IPS-NIHi11 (cell line): ENCODE measurements around the gene NBDY.
"Not testable (repeated sequence)": the region's sequence is repeated elsewhere in the genome, so short reads cannot be mapped to it uniquely, and the experiment has no call there.

Experiments
- DNase-seq: peaks from one replicate; pipeline ENCODE4 v3.0.0; 2012; ENCODE audit warnings: mixed read lengths, low spot score

The NBDY gene

GRCh38 chrX:56764153-56764974, 35.3 kb downstream of the NBDY start:
- DNase-seq, result peak; percentile 49

- no peak for DNase-seq
These were observed 36.1 kb downstream of the NBDY start for GRCh38 chrX:56764975-56765791.

DNA sequence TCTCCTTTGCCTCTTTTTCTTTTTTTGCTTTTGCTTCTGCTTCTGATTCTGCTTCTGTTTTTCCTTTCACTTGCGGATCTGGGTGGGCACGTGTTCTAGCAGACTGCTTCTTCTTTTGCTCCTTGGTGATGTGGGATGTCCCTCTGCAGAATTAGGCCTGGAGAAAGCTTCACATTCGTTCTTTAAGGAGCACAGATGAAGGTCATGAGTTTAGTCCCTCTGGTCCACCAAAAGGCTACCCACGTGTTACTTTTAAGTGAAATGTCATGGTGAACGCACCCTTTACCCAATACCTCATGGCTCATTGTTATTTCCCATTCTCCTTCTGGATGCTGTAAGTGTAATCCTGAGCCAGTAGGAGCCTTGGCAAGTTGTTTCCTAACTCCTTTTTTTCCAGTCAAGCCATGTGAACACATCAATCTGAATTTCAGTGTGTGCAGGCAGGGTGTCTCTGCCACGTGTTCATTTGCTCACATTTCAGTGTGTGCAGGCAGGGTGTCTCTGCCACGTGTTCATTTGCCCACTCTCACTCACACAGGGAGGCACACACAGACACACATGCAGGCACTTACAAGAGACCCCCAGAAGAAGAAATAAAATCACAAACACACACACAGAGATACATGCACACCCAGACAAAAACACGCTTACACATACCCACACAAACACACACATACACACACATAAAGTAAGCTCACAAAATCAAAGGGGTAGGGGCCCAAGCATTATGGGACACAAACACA, 36.9 kb downstream of the NBDY start:
- DNase-seq, result no peak

DNA sequence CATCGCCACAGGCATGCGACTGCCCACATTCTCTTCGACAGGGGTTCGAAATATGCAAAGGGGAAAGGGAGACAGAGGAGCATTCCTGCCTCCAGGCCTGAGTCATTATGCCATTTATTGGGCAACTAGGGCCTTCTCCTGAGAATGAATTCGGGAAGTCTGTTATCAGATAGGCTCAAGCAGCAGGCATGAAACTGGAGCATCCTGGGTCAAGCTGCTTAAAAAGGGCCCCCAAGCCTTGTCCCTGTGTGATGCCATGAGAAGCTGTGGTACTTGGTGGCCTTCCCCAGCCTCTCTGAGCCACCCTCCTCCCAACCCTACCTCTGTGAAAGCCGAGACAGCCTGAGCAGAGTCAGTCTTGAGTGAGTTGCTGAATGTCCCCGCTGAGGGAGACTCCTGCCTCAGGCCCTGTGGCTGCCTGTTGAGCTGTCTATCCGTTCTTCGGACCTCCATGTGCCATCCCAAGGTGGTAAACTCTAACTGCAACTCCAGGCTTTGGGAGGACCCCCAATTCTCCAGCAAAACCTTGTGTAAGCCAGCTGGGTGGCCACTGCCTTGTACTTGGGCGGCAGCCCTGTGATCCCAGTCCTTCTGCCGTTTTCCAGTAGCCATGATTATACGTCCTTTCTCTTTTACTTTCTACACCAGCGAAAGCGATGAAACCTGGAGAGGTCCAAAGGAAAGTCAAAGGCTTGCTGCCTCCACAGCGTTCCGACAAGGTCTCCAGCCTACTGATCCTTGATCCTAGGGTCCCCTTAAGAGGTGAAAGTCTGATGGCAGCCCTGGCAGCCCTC, 37.7 kb downstream of the NBDY start:
- DNase-seq, result no peak

DNA sequence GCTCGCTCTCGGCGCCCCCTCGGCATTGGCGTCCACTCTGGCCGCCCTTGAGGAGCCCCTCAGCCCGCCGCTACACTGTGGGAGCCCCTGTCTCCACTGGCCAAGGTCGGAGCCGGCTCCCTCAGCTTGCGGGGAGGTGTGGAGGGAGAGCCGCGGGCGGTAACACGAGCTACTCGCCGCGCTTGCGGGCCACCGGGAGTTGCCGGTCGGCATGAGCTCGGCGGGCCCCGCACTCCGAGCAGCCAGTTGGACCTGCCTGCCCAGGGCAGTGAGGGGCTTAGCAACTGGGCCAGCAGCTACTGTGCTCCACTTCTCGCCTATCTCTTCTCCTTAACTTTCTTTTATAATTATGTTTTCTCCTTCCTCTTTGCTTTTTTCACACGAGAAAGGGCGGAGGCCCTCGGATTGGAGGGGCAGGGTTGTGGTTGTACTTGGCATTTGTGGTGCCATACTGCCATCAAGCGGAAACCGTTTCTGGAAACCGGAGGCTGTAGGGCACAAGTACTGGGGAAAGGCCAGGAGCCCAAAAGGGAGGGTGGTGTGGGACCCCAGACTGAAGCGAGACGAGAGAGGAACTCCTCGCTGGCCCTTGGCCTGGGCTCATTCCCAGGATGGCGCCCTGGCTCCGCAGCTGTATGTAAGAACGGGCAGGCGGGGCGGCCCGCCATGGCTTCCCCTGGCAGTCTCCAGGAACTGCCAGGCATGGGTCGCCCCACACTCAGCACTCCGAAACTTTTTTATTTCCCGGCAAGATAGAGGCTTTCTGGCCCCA, 38.5 kb downstream of the NBDY start:
- not testable (repeated sequence) for DNase-seq

GRCh38 chrX:56768120-56768660, 39.1 kb downstream of the NBDY start:
- not testable (repeated sequence) for DNase-seq

- DNase-seq, result not testable (repeated sequence)
These were observed 43.9 kb downstream of the NBDY start for GRCh38 chrX:56772675-56773521.

GRCh38 chrX:56773522-56774060, 44.5 kb downstream of the NBDY start:
- DNase-seq, result not testable (repeated sequence)

DNA sequence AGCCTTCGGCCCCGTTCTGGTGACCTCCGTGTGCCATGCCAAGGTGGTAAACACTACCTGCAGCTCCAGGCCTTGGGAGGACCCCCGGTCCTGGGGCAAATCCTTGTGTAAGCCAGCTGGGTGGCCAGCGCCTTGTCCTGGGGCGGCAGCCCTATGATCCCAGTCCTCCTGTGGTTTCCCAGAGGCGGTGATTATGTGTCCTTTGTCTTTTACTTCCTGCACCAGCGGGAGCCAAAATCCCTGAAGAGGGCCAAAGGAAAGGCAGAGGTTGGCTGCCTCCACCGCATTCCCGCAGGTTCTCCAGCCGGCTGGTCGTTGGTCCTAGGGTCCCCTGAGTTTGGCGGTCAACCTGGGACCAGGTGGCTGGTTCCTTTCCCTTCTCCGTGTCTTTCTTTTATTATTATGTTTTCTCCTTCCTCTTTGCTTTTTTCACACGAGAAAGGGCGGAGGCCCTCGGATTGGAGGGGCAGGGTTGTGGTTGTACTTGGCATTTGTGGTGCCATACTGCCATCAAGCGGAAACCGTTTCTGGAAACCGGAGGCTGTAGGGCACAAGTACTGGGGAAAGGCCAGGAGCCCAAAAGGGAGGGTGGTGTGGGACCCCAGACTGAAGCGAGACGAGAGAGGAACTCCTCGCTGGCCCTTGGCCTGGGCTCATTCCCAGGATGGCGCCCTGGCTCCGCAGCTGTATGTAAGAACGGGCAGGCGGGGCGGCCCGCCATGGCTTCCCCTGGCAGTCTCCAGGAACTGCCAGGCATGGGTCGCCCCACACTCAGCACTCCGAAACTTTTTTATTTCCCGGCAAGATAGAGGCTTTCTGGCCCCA, 49.3 kb downstream of the NBDY start:
- not testable (repeated sequence) for DNase-seq

DNA sequence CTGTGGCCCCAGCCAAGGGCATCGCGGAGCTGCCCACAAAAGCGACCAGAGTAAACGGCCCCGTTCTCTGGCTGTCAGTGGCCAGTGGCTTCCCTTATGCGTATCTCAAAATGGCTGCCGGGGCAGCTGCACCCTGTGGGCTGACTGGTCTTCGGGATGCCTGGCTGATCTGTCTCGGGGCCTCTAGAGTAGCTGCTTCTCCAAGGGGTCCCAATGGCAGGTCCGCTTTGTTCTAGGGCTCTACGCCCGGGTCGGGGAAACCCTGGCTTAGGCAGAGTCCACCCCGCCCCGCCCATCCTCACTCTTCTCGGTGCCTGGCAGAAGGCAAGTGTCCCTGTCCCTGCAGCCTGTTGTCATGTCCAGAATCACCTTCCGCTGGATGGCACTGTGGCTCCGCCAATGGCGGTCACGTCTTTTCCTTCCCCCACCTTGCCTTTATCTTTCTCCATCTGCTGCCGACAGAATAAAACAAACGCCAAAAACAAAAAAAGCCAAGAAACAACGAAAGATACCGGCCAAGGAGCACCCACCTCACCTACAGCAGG, 50.0 kb downstream of the NBDY start:
- DNase-seq, result not testable (repeated sequence)

GRCh38 chrX:56780681-56781649, 51.9 kb downstream of the NBDY start:
- DNase-seq, result not testable (repeated sequence)

GRCh38 chrX:56782352-56782751, 53.3 kb downstream of the NBDY start:
- no peak for DNase-seq

DNA sequence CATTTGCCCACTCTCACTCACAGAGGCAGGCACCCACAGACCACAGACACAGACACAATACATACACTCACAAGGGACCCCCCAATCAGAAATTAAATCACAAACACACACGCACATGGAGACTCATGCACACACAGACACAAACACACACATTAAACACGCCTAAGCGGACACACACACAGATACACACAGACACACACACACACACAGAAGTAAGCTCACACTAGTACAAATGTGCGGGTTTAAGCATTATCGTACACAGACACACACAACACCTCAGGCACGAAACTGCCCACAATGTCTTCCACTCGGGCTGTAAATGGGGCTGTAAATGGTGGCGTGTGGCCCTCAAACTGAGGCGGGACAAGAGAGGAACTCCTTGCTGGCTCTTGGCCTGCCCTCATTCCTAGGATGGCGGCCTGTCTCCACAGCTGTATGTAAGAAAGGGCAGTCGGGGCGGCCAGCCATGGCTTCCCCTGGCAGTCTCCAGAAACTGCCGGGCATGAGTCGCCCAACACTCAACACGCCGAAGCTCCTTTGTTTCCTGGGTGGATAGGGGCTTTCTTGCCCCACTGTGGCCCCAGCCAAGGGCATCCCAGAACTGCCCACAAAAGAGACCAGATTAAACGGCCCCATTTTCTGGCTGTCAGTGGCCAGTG, 53.9 kb downstream of the NBDY start:
- DNase-seq, result no peak

DNA sequence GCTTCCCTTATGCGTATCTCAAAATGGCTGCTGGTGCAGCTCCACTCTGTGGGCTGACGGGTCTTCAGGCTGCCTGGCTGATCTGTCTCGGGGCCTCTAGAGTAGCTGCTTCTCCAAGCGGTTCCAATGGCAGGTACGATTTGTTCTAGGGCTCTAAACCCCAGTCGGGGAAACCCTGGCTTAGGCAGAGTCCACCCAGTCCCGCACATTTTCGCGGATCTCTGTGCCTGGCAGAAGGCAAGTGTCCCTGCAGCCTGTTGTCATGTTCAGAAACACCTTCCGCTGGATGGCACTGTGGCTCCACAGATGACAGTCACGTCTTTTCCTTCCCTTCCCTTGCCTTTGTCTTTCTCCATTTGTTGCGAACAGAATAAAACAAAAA, 54.4 kb downstream of the NBDY start:
- no peak for DNase-seq

DNA sequence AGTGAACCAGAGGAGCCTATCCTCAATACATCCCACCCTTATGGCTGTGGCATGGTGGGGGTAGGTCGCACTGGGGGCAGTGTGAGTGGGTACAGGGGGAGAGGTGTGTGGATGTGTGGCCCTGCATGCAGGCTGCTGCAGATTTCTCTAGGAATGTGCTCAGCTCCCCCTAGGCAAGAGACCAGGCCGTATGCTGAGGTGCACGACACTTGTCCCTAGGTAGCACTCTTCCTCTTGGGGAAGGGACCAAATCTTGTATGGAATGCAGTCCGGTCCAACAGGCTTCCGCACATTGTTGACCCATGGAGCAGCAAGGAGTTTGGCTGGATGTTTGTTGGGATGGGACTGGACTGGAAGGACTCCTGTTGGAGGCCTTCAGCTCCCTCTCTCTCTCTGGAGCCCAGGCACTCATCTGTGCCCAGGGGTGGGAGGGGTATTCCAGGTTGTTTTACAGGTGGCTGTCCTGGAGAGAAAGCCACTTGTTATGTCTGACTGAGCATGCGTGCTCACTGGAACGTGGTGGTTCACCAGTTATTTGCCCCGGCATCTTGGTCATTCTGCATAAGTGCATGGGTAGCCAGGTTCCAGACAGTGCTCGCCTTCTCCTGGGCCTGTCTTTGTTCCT, 55.1 kb downstream of the NBDY start:
- DNase-seq, result no peak

GRCh38 chrX:56784666-56785065, 55.6 kb downstream of the NBDY start:
- DNase-seq, result no peak
